ENCODE results near the gene DSPP. TPM values are rescaled to one million over a fixed set of nuclear protein-coding genes. Genes with fewer than 3 reads are reported as not detected.

The DSPP gene
- total RNA-seq, 6 experiments from 2014 or later: not detected

GRCh38 chr4:87644286-87644685 lies 36.0 kb downstream of the DSPP start:
- no peaks in the 10 kb centered on the region for H3K9me3 ChIP-seq
- no peak for ATAC-seq
- DNase-seq: no peak
- H3K4me3 ChIP-seq: no peak overlapping the region
- intact Hi-C loops (cut with DNase I): no loop called here
- TF ChIP-seq POLR2A (IDR thresholded peaks at IDR 0.05): no peak
- no peak for TF ChIP-seq CTCF (IDR thresholded peaks at IDR 0.05)
- no peaks in the 10 kb centered on the region for H3K36me3 ChIP-seq
- H3K4me1 ChIP-seq: no peaks in the 10 kb centered on the region
- H3K27me3 ChIP-seq: no peaks in the 10 kb centered on the region
- no peak overlapping the region for H3K27ac ChIP-seq
- WGBS (ENCODE audit: insufficient coverage, low coverage, low lambda C conversion rate, missing lambda C conversion rate): 94% methylated on average over 3 of the region's 6 CpGs

GRCh38 chr4:87649980-87650379 lies 41.7 kb downstream of the DSPP start, which contains the start of gene DMP1:
Gene DMP1 (plus strand): TSS chr4:87650280. CDS start chr4:87656493, 6,213 bp downstream.
- H3K27me3 ChIP-seq: no peaks in the 10 kb centered on the region
- no peaks in the 10 kb centered on the region for H3K4me1 ChIP-seq
- no peak within 1 kb of the TSS for H3K27ac ChIP-seq
- no peak for DNase-seq
- H3K9me3 ChIP-seq: no peaks in the 10 kb centered on the region
- H3K4me3 ChIP-seq: no peak within 1 kb of the TSS
- ATAC-seq: no peak
- 50% methylated on average over 2 of the region's 3 CpGs for WGBS (ENCODE audit: insufficient coverage, low coverage, low lambda C conversion rate, missing lambda C conversion rate)
- TF ChIP-seq CTCF (IDR thresholded peaks at IDR 0.05): no peak
- H3K36me3 ChIP-seq: no peaks in the 10 kb centered on the region
- intact Hi-C loops (cut with DNase I): no loop called here

GRCh38 chr4:87650938-87651337 lies 42.6 kb downstream of the DSPP start:
- H3K27ac ChIP-seq: no peak overlapping the region
- H3K27me3 ChIP-seq: no peaks in the 10 kb centered on the region
- no peaks in the 10 kb centered on the region for H3K36me3 ChIP-seq
- no peak for TF ChIP-seq POLR2A (IDR thresholded peaks at IDR 0.05)
- TF ChIP-seq CTCF (IDR thresholded peaks at IDR 0.05): no peak
- no peaks in the 10 kb centered on the region for H3K9me3 ChIP-seq
- 60% methylated on average over 2 of the region's 2 CpGs for WGBS (ENCODE audit: insufficient coverage, low coverage, low lambda C conversion rate, missing lambda C conversion rate)
- ATAC-seq (no peak), DNase-seq (no peak)
- intact Hi-C loops (cut with DNase I): no loop called here
- H3K4me3 ChIP-seq: no peak overlapping the region
- H3K4me1 ChIP-seq: no peaks in the 10 kb centered on the region

GRCh38 chr4:87651941-87652340 lies 43.6 kb downstream of the DSPP start:
- DNase-seq (no peak), ATAC-seq (no peak)
- TF ChIP-seq POLR2A (IDR thresholded peaks at IDR 0.05): no peak
- TF ChIP-seq CTCF (IDR thresholded peaks at IDR 0.05): no peak
- Histone ChIP-seq H3K27ac (no peak overlapping the region), H3K9me3 (no peaks in the 10 kb centered on the region), H3K27me3 (no peaks in the 10 kb centered on the region), H3K36me3 (no peaks in the 10 kb centered on the region), H3K4me1 (no peaks in the 10 kb centered on the region), H3K4me3 (no peak overlapping the region)
- 77% methylated on average over 3 of the region's 3 CpGs for WGBS (ENCODE audit: insufficient coverage, low coverage, low lambda C conversion rate, missing lambda C conversion rate)
- intact Hi-C loops (cut with DNase I): no loop called here

GRCh38 chr4:87654487-87655044 lies 46.2 kb downstream of the DSPP start:
- Histone ChIP-seq H3K36me3 (no peaks in the 10 kb centered on the region), H3K4me1 (no peaks in the 10 kb centered on the region), H3K9me3 (no peaks in the 10 kb centered on the region), H3K27ac (no peak overlapping the region), H3K27me3 (no peaks in the 10 kb centered on the region), H3K4me3 (no peak overlapping the region)
- 33% methylated on average over 1 of the region's 1 CpG for WGBS (ENCODE audit: insufficient coverage, low coverage, low lambda C conversion rate, missing lambda C conversion rate)
- intact Hi-C loops (cut with DNase I): no loop called here
- ATAC-seq (no peak), DNase-seq (no peak)
- TF ChIP-seq CTCF (IDR thresholded peaks at IDR 0.05) (no peak), POLR2A (IDR thresholded peaks at IDR 0.05) (no peak)

Measured in right lobe of liver (tissue), 6 donors.